A204.1 (cell line): ENCODE data around the gene TYK2.

Experiments
- FAIRE-seq: peaks from 2 replicates; lab custom pipeline; 2012; peaks lifted over from hg19 to GRCh38; lab: Jason Lieb, UNC

Gene TYK2

DNA sequence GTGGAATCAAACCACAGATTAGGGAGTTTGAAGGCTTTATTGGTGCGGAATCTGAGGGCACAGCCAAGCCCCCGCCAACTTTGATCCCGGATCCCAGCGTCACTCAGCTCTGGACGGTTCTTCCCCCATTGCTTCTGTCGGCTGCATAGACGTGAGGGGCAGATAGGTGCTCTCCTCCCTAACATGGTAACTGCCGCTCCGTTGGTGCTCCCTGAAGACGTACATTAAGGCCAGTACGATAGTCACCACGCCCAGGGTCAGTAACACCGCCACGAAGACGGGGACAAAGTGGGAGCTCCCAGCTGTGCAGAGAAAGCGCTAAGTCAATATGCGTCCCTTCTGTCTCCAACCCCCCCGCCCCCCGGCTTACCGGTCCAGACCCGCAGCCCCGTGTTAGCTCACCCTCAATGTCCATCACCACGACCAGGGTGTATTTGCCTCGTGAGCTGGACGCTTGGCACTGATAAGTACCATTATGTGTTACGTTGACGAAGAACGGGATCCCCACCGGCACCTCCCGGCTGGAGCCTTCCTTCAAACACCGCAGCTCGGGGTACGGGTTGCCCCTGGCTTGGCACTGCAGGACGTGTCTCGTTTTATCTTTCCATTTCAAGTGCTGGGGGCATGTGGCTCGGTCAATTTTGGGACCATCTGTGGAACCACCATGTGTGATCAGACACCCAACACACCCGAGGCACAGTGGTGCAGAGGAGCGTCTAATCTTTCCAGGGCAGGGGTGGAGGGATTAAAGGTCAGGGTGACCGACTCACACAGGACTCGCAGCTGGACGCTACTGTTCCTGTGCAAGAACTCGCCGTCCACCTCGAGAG, 46.4 kb downstream of the TYK2 start:
- FAIRE-seq = no peak

DNA sequence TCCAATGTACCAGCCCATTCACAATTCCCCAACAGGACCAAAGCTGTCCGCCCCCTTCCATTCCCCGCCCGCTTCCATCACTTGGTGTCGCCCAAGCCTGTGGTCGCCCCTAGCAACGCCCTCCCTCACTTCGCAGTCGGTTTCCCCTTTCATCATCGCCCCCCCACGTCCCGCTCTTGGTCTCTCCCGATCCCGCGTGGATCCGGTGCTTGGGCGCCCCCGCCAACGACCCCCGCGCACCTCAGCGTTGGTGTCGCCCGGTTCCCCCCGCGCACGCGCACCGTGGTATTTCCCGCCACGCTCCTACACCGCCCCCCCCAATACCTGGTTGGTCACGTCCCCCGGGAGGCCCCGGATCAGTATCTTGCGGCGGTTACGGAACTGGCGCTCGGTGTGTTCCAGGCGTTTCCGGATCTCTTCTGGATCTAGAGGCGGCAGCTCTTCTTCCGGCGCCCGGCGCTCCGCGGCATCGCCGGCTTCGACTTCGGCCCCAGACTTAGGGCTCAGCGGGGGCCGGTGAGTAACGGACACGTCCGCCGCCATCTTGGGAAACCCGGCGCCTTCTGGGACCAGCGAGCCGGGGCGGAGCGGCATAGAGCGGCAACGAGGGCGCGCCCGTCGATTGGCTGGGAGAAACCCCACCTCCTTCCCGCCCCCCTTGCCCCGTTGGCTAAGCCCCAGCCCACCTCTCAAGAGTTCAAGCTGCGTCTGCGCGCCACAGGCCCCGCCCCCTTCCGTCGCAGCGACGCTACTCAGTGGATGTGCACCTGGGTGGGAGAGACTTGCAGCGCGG, 47.2 kb downstream of the TYK2 start, which contains the start of gene RAVER1:
RAVER1 (minus strand) TSS at position 565 of the 793 bp plus-strand sequence; CDS start at position 543, 22 bp downstream.
- FAIRE-seq = peak; percentile 93

DNA sequence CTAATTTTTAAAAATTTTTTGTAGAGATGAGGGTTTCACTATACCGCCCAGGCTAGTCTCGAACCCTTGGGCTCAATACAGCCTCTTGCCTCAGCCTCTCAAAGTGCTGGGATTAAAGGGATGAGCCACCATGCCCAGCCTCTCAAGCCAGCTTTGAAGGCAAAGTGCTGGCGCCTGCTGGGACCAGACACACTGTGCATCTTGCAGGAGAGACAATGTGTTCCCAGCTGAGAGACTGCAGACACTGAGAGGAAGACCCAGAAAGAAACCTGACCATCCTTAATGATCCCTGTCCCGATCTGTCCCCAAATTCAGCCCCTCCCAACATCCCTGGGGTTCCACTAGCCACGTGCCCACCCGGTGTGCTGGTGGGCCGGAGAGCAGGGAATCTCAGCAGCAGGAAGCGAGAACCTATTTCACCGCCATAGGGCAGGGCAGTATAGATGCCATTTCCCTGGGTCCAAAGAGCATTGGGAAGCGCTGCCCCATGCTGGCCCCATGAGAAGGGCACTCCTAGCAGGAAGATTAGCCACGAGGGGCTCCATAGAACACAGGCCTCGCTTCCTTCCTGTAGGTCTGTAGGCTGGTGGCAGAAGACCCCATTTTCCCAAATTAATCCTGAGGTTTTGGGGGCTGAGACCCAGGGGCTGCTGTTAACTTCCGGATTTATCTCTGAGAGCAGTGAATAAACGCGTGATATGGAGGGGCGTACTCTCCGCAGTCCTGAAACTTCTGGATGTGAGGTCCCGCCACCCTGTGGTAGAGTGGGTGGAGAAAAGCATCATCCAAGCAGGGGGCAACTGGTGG, 48.0 kb downstream of the TYK2 start:
- FAIRE-seq = no peak

DNA sequence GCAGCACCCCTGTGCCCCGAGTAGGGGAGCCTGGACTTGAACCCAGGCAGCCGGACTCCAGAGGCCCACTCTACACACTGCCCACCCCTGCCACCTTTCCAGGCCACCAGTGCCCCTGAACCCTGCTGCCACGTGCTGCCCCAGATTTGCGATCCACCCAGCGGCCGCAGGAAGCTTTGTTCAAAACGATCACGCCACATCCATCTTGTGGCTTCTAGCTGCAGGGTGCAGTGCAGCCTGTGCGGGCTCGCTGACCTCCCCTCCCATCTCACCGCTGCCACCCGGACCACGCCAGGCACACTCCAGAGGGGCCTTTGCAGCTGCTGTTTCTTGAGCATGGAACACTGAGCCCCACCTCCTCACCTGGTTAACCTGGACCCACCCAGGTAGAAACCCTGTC, 50.8 kb downstream of the TYK2 start:
- FAIRE-seq = no peak

DNA sequence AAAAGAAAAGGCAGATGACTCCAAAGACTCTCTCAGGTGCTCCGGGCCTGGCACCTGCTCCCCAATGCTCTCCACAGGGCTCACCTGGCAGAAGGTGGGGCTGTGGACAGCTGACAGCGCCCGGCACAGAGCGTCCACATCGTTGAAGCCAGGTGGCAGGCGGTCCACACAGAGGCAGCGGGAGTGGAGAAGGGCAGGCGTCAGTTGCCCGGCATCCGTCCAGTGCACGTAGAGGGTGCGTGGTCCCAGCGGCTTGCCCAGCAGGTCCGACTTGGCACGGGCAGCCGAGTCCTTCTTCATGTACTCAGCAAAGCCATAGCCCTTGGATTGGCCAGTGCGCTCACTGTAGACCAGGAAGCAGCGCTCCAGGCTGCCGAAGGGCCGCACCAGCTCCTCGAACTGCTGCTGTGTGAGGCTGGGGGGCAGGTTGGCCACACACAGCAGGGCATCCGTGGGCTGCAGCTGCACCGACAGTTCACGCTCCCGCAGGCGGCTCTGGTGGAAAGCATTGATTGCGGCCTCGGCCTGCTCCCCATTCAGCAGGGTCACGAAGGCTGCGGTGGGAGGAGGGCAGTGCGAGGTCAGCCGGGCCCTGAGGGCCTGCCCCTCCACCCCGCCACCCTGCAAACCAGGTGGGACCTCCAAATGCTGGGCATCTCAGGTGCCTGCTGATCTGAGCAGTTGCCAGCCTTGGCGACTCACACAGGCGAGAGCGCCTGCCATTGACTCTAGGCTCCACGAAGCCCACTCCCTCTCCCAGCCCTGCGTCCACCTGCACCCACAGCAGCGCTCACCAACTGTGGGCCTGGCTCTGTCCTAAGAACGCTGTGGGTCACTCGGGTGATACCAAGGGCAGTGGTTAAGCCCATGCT, 51.6 kb downstream of the TYK2 start:
- no peak for FAIRE-seq

DNA sequence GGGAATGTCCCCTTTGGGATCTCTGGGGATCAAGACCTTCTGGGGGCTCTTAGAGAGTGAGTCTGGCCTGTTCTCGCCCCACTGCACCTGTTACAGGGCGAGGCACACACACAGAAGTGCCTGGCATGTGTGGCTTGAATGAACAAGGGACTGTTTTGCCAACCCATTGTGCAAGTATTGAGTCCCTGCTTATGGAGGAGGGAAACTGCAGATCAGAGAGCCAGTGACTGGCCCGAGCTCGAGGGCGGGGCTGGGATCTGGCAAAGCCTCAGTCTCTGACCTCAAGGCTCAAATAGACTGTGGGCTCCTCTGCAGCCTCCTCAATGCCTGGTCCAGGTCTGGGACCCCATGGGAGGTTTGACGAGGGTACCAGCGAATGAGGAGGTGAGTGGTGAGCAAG, 52.6 kb downstream of the TYK2 start:
- no peak for FAIRE-seq

DNA sequence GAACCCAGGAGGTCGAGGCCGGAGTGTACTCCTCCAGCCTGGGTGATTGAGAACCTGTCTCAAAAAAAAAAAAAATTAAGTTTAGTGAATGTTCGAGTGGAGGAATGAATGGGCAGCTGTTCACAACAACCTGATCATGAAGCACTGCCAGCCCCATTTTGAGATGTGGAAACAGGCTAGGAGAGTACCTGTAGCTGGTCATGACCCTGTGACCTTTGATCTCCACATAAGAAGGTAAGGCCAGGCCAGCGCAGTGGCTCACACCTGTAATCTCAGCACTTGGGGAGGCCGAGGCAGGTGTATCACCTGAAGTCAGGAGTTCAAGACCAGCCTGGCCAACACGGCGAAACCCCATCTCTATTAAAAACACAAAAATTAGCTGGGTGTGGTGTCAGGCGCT, 54.6 kb downstream of the TYK2 start:
- no peak for FAIRE-seq

DNA sequence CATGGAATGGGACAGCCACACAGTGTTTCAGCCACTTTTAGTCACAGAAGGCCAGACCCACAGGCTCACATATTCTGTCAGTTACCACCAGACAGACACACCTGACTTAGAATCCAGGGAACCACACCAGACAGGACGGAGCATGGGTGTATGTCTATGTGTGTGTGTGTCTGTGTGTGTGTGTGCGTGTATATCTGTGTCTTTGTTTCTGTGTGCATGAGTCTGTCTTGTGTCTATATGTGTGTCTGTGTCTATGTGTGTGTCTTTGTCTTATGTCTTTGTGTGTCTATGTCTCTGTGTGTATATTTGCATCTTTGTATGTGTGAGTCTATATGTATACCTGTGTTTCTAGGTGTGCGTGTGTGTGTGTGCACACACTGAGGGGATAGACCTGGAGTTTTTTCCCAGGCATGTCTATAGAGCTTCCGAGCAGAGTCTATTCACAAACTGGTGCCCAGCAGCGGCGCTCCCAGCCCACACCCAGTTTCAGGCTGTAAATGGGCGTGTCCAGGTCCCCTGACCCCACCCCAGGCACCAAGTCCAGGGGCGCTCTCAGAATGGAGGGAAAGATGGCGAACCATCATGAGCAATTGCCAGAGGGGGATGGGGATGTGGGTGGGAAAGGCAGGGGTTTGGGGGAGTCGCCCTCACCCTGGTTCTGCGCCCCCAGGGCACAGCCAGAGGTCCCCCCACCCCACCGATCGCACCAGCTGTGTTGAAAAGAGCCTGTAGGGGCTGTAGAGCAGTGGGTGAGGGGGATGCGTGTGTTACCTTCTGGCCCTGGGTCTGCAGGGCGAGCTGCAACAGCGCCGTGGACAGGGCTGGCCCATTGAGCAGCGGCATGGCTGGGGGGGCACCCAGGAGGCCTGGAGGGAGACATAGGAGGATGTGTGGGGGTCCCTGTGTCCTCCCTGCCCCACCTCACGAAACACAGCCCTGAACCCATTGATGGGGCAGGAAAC, 58.2 kb downstream of the TYK2 start:
- no peak for FAIRE-seq

DNA sequence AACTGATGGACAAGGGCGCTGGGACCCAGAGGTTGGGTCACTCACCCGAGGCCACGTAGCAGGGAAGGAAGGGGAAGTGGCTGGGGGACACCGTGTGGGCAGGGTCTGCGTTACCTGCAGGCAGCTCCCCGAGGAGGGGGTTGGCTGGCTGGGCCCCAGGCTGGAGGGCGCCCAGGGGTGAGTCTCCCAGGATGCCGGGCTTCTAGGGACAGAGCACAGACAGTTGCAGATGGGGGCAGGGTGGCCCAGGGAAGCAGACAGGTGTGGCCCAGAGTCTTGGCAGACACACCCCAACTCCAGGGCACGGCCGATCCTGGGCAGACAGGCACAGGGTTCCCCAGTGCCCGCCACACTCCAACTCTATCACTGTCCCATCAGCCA, 59.0 kb downstream of the TYK2 start:
- no peak for FAIRE-seq

DNA sequence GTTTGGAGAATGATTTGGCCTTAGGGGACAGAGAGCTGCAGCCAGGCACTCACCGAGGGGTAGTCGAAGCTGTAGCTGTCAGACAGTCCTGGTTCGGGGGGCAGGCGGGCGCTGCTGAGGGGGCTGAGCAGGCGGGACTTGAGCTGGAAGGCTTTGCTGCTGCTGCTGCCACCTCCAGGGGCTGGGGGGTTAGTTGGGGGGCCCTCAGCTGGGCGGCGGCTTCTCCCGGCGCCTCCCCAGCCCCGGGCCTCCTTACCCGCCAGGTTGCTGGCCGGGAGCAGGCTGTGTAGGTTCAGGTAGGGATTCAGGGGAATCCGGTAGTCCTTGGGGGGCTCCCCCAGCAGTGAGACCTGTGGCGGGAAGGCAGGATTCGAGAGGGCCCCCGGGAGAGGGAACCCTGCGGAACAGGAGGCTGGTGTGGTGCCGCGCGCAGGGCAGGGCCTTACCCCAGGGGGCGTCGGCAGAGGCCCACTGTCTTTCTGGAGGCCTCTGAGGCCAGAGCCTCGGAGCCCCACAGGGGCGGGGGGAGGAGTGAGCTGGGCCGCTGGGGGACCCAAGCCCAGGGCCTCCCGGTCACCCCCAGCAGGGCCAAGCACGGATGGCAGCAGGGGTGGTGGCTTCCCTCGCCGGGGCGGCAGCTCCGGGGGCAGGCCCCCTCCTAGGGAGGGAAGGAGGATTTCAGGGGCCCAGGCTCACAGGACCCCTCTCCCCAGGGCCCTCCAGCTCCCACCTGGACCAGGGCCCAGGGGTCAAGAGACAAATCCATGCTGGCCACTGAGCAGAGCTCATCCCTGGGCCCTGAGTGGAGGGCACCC, 59.6 kb downstream of the TYK2 start:
- no peak for FAIRE-seq

DNA sequence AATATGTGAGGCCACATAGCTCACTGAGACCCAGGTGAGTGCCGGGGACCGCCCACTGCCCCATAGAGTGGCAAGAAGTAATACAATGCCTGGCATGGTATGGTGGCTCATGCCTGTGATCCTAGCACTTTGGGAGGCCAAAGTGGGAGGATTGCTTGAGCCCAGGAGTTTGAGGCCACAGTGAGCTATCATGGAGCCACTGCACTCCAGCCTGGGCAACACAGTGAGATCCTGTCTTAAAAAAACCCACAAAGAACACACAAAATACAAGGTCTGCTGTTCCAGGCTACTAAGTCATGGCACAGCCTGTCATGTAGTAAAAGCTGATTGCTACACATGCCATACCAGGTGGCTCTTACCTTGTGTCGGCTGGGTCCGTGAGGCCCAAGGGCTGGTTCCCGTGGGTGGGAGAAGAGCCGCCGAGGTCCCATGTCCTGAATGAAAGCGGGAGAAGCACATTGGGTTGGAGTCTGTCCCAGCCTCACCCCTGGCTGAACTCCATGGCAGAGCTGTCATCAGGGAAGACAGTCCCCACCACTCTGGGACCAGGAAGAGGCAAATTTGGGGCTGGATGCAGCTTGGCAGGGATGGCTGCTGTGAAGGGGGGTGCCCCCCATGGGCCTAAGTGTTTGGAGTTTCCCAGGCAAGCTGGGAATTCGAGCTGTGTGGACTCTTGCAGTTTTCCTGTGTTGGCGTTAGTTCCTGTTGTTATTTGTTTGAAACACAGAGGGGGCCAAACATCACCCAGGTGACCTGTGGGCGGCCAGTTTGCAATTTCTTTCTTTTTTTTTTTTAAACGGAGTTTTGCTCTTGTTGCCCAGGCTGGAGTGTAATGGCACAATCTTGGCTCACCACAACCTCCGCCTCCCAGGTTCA, 61.3 kb downstream of the TYK2 start:
- FAIRE-seq = no peak

DNA sequence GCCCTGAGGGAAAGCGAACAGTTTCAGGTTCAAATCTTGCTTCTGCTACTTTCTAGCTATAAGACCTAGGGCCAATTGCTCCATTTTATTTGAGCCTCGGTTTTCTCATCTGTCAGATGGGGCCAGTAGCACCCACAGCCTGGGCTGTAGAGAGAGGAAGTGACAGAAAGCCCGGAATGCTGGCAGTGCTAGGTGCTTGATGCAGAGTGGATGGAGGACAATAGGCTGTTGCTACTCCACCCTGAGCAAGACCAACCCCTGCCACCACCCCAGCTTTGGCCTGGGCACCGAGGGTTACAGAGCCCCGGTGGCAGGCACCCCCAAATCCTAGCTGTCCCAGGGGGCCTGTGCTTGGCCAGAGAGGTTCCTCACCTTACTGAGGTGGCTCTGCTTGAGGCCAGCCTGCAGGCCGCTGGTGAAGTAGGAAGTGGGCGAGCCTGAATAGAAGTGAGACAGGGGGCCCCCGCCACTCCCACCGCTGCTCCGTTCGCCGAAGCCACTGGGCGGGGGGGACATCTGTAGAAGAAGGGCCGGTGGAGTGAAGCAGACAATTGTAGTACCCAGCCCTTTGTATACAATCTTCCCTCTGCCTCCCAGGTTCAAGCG, 62.4 kb downstream of the TYK2 start:
- no peak for FAIRE-seq

DNA sequence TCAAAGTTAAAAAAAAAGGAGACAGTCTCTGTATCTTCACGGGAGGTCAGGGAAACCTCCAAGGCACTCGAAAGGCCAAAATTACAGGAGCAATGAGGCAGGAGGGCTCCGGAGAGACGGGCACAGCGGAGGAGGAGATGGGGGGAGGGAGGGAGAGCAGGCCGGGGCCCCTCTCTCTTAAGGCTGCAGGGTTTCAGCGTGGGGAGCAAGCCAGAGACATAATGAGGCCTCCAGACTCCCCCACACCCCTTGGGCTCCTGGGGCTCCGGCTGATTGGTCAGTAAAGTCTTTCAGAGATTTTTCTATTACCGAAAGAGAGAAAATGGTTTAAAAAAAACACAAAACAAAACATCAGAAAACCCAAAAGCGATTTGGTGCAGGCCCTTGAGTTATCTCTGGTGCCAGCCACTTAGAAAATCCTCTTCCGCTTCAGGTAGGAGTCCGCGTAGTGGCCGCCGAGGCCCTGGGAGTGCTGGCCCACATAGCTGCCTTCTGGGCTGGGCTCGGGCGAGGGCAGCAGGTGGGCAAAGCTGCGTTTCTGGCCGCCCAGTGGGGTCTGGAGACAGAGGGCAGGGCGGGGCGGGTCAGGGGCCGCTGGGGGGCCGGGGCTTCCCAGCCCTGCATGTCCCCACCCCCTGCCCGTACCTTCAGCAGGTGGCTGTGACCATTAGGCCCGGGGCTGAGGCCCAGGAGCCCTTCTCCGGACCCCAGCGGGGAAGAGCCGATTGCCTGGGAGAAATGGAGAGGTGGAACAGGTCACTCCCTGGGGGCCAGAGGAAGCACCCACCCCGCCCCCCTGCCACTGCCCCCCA, 63.1 kb downstream of the TYK2 start:
- no peak for FAIRE-seq

DNA sequence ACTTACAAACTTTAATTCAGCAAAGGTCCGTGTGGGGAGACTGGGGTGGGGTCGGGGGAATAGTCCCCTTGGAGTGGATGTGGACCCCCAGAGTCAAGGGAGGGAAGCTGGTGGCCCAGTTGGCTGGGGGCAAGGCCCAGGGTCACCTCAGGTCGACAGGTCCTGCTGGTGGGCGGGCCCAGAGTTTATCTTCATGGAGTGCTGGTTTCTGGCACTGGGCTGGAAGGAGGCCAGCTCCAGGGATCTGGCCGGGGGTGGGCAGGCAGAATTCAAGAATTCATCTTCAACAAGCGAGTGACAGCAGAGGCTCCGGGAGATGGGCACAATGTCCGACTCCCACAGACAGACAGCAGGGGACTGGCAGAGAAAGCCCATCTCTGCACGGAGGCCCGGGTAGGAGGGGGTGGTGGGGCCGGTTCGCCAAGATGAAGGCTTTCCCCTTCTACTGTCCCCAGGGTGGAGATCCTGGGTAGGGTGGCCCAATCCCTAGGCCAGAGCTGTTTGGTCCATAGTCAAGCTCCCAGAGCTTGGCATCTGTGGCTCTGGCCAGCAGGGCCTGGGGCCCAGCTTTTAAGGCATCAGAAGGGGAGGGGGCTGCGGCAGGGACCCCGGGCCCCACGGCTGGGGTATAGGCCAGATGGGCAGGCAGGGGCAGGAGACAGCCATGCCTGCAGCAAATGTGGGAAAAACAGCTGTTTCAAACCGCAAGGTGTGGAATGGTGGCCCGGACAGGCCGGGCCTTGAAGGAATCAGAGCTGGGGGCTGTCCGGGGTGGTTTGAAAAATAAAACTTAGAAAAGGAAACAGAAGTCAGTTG, 63.9 kb downstream of the TYK2 start:
- FAIRE-seq = no peak

DNA sequence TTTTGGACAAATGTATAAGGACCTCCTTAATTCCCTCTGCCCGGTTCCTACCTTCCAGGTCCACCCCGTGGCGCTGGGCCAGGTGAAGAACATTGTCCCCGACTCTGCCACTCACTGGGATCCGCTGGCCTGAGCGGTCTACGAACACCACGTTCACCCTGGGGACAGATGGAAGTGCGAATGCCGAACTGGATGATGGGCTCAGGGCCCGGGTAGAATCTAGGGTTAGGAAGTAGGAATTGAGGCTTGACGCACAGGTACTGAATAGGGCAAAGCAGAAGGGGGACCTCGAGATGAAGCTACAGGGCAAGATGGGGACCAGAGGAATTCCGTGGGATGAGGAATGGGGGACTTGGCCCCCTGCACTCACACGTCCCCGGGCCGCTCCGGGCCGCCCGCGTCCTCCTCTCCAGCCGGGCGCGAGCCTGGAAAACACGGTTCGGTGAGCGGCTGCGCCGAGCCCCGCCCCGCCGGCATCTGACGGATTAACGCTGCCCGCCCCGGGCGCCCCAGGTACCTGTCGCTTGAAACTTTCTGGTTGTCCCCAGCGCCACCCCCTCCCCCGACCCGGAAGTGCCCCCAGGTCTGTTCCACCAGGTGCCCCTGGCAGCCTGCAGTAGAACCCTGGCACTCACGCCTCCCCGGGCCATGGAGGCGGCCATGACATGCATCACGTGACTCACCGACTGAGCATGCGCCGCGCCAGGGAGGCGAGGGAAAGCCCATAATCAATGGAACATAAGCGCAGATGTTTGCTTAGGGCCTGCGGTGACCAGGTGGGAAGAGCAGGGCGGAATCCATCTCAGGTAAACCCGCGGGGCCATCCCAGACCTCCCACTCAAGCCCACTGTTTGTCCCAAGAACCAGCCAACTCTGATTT, 64.8 kb downstream of the TYK2 start, which contains the start of gene FDX2:
FDX2 (minus strand) TSS at position 681 of the 880 bp plus-strand sequence; CDS start at position 662, 19 bp downstream.
- no peak for FAIRE-seq
